Transverse colon (tissue), 4 donors: ENCODE data around the gene CADM2. TPM values are rescaled to one million over a fixed set of nuclear protein-coding genes. Genes with fewer than 3 reads are reported as not detected.

Experiments used
- DNase-seq: peaks from one replicate; pipeline ENCODE4 v3.0.0-alpha.2; 2019
- H3K27ac ChIP-seq, 4 donors: fragments of 200-600 bp; sonication (generic); 2 replicates each; pipeline ENCODE4 v1.5.1; 2016 to 2018; ENCODE audit warnings: inconsistent platforms in 4 of 4
- H3K27me3 ChIP-seq: fragments of 200-600 bp; sonication (generic); 2 replicates; pipeline ENCODE4 v1.5.1; 2017; ENCODE audit warnings: inconsistent platforms
- H3K36me3 ChIP-seq, 4 donors: fragments of 200-600 bp; sonication (generic); 2 replicates each; pipeline ENCODE4 v1.5.1; 2017 to 2019; ENCODE audit warnings: inconsistent platforms in 4 of 4
- H3K4me1 ChIP-seq, 4 donors: fragments of 200-600 bp; sonication (generic); 2 replicates each; pipeline ENCODE4 v1.5.1; 2017 to 2020; ENCODE audit warnings: inconsistent platforms in 4 of 4
- H3K4me3 ChIP-seq, 4 donors: fragments of 200-600 bp; sonication (generic); 1 replicate in 1 of 4; 2 replicates in 3 of 4; pipeline versions ENCODE4 v1.5.1 to v1.6.1; 2017 to 2019; ENCODE audit warnings: inconsistent platforms in 4 of 4
- H3K9me3 ChIP-seq, 2 donors: fragments of 200-600 bp; sonication (generic); 2 replicates each; pipeline ENCODE4 v1.5.1; 2017 to 2019; ENCODE audit warnings: inconsistent platforms in 2 of 2
- EP300 ChIP-seq: sonication (generic); formaldehyde crosslinking; IDR thresholded peaks from one replicate; pipeline ENCODE4 v1.6.1; 2017; ENCODE audit warnings: antibody characterized with exemption, low read depth
- POLR2A ChIP-seq: fragments of 450-650 bp; IDR thresholded peaks from one replicate; pipeline ENCODE4 v1.6.1; 2016; ENCODE audit warnings: antibody characterized with exemption, mild to moderate bottlenecking, moderate library complexity
- POLR2AphosphoS5 ChIP-seq, 3 donors: sonication (generic); formaldehyde crosslinking; IDR thresholded peaks; one replicate each; pipeline ENCODE4 v1.6.1; 2016; ENCODE audit warnings: antibody characterized with exemption in 3 of 3
- WGBS, 2 donors: methylation state at CpG; one replicate each; pipeline ENCODE4 v1.1.5; 2018; ENCODE audit warnings: low coverage in 1 of 2; 5-methylcytosine and 5-hydroxymethylcytosine counted together
- in situ Hi-C, 4 donors: fragments of 200-750 bp; cut with MboI; loops; one replicate each; pipeline versions ENCODE4 v1.15.0 to v1.15.1; 2017; ENCODE audit warnings: low sequenced_read_pairs in 3 of 4, low pct_ligation_motif_present in 1 of 4, low pct_unique_long_range_greater_than_20kb in 1 of 4
- intact Hi-C: fragments of 100-400 bp; cut with DNase I; formaldehyde crosslinking; loops from one replicate; pipeline ENCODE4 v1.15.1; 2023; ENCODE audit warnings: low total_unique reads
- total RNA-seq, 4 donors: library from RNA; depleted of rRNA; stranded (reverse); fragments of >200 nt; gene quantifications; one replicate each; pipeline ENCODE4 v1.1.0, GENCODE V29; 2016
- TF ChIP-seq, protein P1 (sequence below), 5 experiments: fragments of 200-600 bp in 3 of 5; fragments of 450-650 bp in 2 of 5; sonication (generic) in 3 of 5; IDR thresholded peaks; 1 replicate in 2 of 5; 2 replicates in 3 of 5; pipeline ENCODE4 v1.5.1; 2016 to 2017; ENCODE audit warnings: antibody characterized with exemption in 5 of 5, inconsistent platforms in 3 of 5, mild to moderate bottlenecking in 2 of 5, moderate library complexity in 1 of 5

The CADM2 gene
- total RNA-seq, 4 donors from 2014 or later = 2.2 to 21.3 (median 4.5) TPM

GRCh38 chr3:85935171-85935570 lies 976.4 kb downstream of the CADM2 start:
- Histone ChIP-seq H3K4me3 (no peak overlapping the region), H3K27me3 (no peaks in the 10 kb centered on the region), H3K4me1 (no peaks in the 10 kb centered on the region), H3K9me3 (no peaks in the 10 kb centered on the region), H3K27ac (no peak overlapping the region), H3K36me3 (no peaks in the 10 kb centered on the region)
- no peak for DNase-seq
- TF ChIP-seq EP300 (no peak), POLR2A (no peak), POLR2AphosphoS5 (IDR thresholded peaks at IDR 0.05) (no peak)
- TF ChIP-seq, protein P1, sequence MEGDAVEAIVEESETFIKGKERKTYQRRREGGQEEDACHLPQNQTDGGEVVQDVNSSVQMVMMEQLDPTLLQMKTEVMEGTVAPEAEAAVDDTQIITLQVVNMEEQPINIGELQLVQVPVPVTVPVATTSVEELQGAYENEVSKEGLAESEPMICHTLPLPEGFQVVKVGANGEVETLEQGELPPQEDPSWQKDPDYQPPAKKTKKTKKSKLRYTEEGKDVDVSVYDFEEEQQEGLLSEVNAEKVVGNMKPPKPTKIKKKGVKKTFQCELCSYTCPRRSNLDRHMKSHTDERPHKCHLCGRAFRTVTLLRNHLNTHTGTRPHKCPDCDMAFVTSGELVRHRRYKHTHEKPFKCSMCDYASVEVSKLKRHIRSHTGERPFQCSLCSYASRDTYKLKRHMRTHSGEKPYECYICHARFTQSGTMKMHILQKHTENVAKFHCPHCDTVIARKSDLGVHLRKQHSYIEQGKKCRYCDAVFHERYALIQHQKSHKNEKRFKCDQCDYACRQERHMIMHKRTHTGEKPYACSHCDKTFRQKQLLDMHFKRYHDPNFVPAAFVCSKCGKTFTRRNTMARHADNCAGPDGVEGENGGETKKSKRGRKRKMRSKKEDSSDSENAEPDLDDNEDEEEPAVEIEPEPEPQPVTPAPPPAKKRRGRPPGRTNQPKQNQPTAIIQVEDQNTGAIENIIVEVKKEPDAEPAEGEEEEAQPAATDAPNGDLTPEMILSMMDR (IDR thresholded peaks at IDR 0.05) = no peak
- in situ Hi-C loops = no loop called here
- 89 to 97% methylated on average over 1 of the region's 1 CpG for WGBS, 2 donors
- intact Hi-C loops = no loop called here

DNA sequence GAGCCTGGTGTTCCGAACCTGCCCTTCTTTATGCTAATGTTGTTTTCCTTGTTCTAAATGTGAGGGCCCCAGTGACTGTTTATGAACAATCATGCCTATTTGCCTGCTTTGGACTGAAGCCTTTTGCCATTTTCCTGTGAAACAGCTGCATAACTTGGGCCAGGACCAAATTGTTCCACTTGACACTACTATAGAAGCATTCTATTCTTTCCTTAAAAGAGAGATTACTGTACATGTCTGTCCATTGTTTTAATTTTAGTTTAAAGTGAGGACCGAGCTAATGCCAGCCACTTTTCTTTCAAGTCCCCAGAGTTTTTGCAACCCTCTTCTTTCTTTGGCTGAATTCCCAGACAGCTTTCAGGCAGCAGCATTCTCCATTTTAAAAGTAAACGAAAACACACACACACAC lies 980.3 kb downstream of the CADM2 start:
- peaks cover 0 to 4% of the 10 kb centered on the region in 2 donors for H3K9me3 ChIP-seq
- no peak overlapping the region for H3K27ac ChIP-seq
- DNase-seq = no peak
- 29% methylated on average over 1 to 3 of the region's 3 CpGs for WGBS, 2 donors
- TF ChIP-seq POLR2A (no peak), EP300 (no peak), POLR2AphosphoS5 (IDR thresholded peaks at IDR 0.05) (no peak)
- TF ChIP-seq, protein P1 (IDR thresholded peaks at IDR 0.05) = no peak
- H3K4me3 ChIP-seq = no peak overlapping the region
- in situ Hi-C loops = no loop called here
- H3K36me3 ChIP-seq = no peaks in the 10 kb centered on the region
- intact Hi-C loops = no loop called here
- no peaks in the 10 kb centered on the region for H3K4me1 ChIP-seq
- H3K27me3 ChIP-seq = no peaks in the 10 kb centered on the region

GRCh38 chr3:85950435-85950834 lies 991.6 kb downstream of the CADM2 start:
- intact Hi-C loops = no loop called here
- no peaks in the 10 kb centered on the region for H3K27me3 ChIP-seq
- no peaks in the 10 kb centered on the region for H3K36me3 ChIP-seq
- in situ Hi-C loops = no loop called here
- no peaks in the 10 kb centered on the region for H3K9me3 ChIP-seq
- no peak overlapping the region for H3K27ac ChIP-seq
- DNase-seq = no peak
- H3K4me1 ChIP-seq = no peaks in the 10 kb centered on the region
- H3K4me3 ChIP-seq = no peak overlapping the region
- WGBS, 2 donors = 50 to 75% methylated on average over 1 of the region's 1 CpG
- TF ChIP-seq, protein P1 (IDR thresholded peaks at IDR 0.05) = no peak
- TF ChIP-seq POLR2A (no peak), EP300 (no peak), POLR2AphosphoS5 (IDR thresholded peaks at IDR 0.05) (no peak)

GRCh38 chr3:85960793-85961192 lies 1002.0 kb downstream of the CADM2 start:
- H3K4me3 ChIP-seq = no peak overlapping the region
- TF ChIP-seq, protein P1 (IDR thresholded peaks at IDR 0.05) = no peak
- TF ChIP-seq POLR2AphosphoS5 (IDR thresholded peaks at IDR 0.05) (no peak), POLR2A (no peak), EP300 (no peak)
- no peaks in the 10 kb centered on the region for H3K4me1 ChIP-seq
- DNase-seq = no peak
- no peaks in the 10 kb centered on the region for H3K36me3 ChIP-seq
- H3K9me3 ChIP-seq = no peaks in the 10 kb centered on the region
- intact Hi-C loops (no loop called here), in situ Hi-C loops (no loop called here)
- H3K27ac ChIP-seq = no peak overlapping the region
- no peaks in the 10 kb centered on the region for H3K27me3 ChIP-seq
